Right ventricle myocardium superior (tissue), 1 donor: Measurements from ENCODE around the gene KRTAP5-11. TPM values are rescaled to one million over a fixed set of nuclear protein-coding genes. Genes with fewer than 3 reads are reported as not detected.
A peak's percentile ranks its signal among the peaks of the same experiment; 100 is the strongest.
"Not testable (repeated sequence)": the region's sequence is repeated elsewhere in the genome, so short reads cannot be mapped to it uniquely, and the experiment has no call there.

Experiments
- ATAC-seq: fragments of 200-7000 bp; cut with Tn5 transposase; one replicate; pipeline ENCODE4 v1.9.1; 2020; ENCODE audit warnings: mild to moderate bottlenecking; ENCODE audit not compliant: poor library complexity
- DNase-seq: peaks from one replicate; pipeline ENCODE4 v3.0.0-alpha.2; 2020
- intact Hi-C: fragments of 100-400 bp; cut with DNase I; formaldehyde crosslinking; loops from one replicate; pipeline ENCODE4 v1.11.2; 2022
- total RNA-seq: library from RNA; stranded (reverse); fragmentation: NEBNext Ultra II Directional; extraction: Animal tissue kit (Norgen Biotek cat#: 25700); gene quantifications from one replicate; pipeline ENCODE4 v1.2.1, GENCODE V29; 2021
- donor health status: DM: no; HTN: yes; CAD: no; lungs with severe emphysema.

KRTAP5-11 gene
- total RNA-seq, 1 donor from 2014 or later: not detected

GRCh38 chr11:71588314-71588713 lies 5.6 kb upstream of the KRTAP5-11 start:
- intact Hi-C loops, DNase-seq, ATAC-seq: not testable (repeated sequence)

GRCh38 chr11:71585673-71586072 lies 3.0 kb upstream of the KRTAP5-11 start:
- intact Hi-C loops, DNase-seq, ATAC-seq: not testable (repeated sequence)

DNA sequence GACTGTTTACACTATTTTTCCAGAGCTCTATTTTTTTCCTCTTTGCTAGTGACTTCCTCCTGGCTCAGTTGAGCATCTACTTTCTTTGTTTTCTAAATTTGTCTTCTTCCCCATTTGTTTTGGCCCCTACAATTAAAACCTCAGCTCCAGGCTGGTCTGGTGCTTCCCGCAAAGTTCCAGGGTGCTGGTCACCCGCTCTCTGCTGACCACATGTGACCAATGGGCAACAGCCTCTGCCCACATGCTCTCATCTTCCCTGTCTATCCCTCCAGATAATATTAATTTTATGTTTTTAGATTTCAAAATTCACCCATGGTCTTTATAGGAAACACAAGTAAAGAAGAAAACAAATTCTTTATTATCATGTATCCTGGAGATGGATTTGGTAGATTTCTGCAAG lies 294 bp upstream of the KRTAP5-11 start:
- ATAC-seq, intact Hi-C loops, DNase-seq: not testable (repeated sequence)

GRCh38 chr11:71581826-71582225 lies 849 bp downstream of the KRTAP5-11 start:
- ATAC-seq: no peak
- intact Hi-C loops: no loop called here
- no peak for DNase-seq

GRCh38 chr11:71580057-71581003 lies 2.3 kb downstream of the KRTAP5-11 start:
- intact Hi-C loops: no loop called here
- DNase-seq (no peak), ATAC-seq (peak; percentile 95)

GRCh38 chr11:71579513-71579912 lies 3.2 kb downstream of the KRTAP5-11 start:
- peak; percentile 11 for ATAC-seq

DNA sequence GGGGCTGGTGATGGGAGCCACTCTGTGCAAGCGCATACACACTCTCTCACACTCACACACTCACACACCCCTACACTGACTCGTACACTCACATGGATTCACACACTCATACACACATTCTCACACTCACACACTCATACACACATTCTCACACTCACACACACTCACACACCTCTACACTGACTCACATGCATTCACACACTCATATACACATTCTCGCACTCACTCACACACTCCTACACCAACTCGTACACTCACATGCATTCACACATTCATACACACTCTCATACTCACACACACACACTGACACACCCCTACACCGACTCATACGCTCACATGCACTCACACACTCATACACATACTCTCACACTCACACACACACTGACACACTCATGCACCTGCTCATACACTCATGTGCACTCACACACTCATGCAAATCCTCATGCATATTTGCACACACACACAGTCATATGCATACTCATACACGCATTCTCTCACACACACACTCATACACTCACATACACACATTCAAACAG lies 5.1 kb downstream of the KRTAP5-11 start:
- intact Hi-C loops: no loop called here
- ATAC-seq: no peak

More at GRCh38 chr11:71579513-71579912, 3.2 kb downstream of the KRTAP5-11 start:
- intact Hi-C loops, DNase-seq: not testable (repeated sequence)

GRCh38 chr11:71576688-71577465 lies 5.8 kb downstream of the KRTAP5-11 start:
- DNase-seq, ATAC-seq, intact Hi-C loops: not testable (repeated sequence)

More for the DNA sequence above, 5.1 kb downstream of the KRTAP5-11 start:
- no peak for DNase-seq

DNA sequence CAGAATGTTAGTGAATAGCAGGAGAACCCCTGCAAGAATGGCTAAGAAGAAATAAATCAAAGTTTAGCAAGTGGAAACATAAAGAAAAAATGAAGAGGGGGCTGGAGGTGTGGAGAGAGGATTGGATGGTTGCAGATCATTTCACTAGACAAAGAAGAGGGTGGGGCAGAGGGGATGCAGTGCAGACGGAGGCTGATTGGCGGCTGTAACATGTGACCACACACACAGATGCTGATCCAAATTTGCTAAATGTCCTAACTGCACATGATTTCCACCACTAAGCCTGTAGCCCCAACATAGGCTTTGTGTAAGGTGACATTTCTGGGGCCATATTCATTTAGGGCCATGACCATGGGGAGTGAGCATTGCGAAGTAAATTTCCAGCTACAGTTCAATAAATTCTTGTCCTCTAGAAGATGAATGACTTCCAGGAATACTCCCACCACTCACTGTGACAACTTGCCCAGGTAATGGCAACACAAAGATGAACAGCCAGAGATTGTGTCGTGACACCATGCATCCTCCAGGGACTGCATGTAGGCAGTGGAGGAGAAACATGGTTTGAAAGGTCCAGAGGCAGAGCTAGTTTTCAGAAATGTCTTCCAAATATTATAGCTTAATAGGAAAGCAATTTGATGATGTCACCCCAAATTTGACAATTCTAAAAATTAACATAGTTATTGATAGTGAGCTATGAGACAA lies 6.8 kb downstream of the KRTAP5-11 start:
- ATAC-seq (no peak), DNase-seq (no peak)
- intact Hi-C loops: no loop called here

DNA sequence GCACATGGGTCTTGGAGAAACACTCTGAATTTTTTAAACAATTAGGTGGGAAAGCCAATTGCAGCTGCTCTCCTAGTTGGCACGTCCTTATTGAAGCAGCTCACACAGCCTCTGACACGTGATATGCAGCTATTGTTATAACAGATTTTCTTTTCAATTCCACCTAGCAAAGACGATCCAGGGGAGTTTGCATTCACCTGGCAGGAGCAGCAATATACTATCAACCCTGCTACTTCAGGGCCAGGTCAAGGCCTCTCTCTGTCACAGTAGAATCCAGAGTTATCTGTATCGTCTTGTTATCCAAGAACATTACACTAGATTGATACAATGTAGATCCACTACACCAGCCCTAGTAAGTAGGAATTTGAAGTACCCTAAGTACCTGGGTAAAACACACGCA lies 8.3 kb downstream of the KRTAP5-11 start:
- no peak for DNase-seq
- intact Hi-C loops: no loop called here
- no peak for ATAC-seq

DNA sequence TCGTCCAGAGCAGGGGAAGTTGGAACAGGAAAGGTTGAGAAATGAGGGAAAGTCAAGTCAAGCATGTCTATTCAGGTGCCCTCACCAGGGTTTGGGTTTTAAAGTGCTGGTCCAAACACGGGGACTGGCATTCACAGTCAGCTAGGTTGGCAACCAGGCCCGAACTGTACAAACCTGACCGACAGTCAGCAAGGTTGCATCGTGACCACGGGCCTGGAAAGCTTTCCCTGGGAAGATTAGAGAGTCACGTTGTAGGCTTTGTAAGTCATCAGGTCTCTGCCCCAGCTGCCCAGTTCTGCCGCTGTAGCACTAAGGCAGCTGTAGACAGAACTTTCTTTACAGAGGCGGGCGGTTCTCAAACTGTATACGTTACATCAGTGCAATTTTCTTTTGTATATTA lies 9.9 kb downstream of the KRTAP5-11 start:
- ATAC-seq: no peak
- intact Hi-C loops: no loop called here
- DNase-seq: no peak

GRCh38 chr11:71571101-71571850 lies 11.4 kb downstream of the KRTAP5-11 start:
- DNase-seq, ATAC-seq, intact Hi-C loops: not testable (repeated sequence)

- no peak for ATAC-seq
- intact Hi-C loops: no loop called here
- no peak for DNase-seq
Observed at GRCh38 chr11:71568704-71569349, 13.8 kb downstream of the KRTAP5-11 start.

- ATAC-seq, DNase-seq, intact Hi-C loops: not testable (repeated sequence)
Observed at GRCh38 chr11:71567633-71568032, 15.0 kb downstream of the KRTAP5-11 start.

DNA sequence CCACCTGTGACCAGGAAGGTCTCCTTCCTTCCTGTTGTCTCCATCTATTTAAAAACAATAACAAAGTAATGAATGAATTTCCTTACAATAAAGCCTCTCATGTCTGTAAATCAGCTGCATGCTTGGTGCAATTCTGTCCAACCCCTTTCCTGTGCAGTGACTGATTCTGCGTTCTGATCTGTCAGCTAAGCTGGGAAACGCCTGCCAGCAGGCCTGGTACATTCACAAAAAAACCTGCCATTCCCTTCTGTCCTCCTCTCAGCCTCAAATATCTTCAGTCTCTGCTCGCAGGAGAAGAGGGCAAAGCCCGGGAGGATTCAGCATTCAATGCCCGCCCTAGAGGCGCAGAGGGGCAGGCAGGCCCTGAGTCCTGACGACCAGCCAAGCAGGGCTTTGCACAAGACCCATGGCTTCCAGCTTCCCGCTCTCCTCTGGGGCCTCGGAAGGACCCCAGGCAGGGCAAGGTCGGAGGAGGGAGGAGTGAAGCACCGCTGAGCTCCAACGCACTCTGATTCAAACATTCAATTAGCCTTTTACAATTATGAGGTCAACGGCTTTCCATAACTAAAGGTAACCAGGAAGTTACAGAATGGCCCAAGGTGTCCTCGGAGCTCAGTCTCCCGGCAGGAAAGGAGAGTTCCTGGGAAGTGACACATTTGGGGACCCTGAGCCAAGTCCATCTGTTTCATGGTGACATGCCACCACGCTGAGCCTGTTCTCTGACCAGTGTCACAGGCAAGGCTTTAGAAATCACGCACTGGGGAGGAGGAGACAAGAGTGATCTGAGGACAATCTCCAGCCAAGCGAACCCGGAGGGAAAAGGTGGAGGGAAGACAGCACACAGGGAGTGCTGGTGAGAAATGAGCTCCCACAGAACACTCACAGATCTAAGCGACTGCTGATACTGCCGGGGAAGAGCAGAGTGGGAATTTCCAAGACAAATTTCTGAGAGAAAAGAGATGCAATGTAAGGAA lies 15.8 kb downstream of the KRTAP5-11 start:
- DNase-seq, ATAC-seq, intact Hi-C loops: not testable (repeated sequence)

GRCh38 chr11:71566081-71566620 lies 16.5 kb downstream of the KRTAP5-11 start:
- ATAC-seq: no peak
- intact Hi-C loops: no loop called here
- DNase-seq: no peak
